ENCODE data around the gene PADI3. TPM values are rescaled to one million over a fixed set of nuclear protein-coding genes. Genes with fewer than 3 reads are reported as not detected.
A peak's percentile ranks its signal among the peaks of the same experiment; 100 is the strongest.

The PADI3 gene
- total and polyA plus RNA-seq, 9 of the 15 experiments (the other 6 are each of a cell fraction or from before 2014, with no cell fraction given), result not detected

GRCh38 chr1:17293681-17294425 lies 45.0 kb downstream of the PADI3 start:
- ChIA-PET POLR2A (interaction anchor here (0.6 to 1.0 kb wide), 3 partner anchors 9 to 109 kb away, joined by 3 to 4 read pairs (median 3); no protein-coding TSS in a partner anchor), CTCF (ENCODE audit: low intra/inter-chr PET ratio) (no interaction called here)
- no peak for FAIRE-seq
- Histone ChIP-seq H3K4me3 (no peak overlapping the region), H3K27me3 (ENCODE audit: control insufficient read depth in 2 of 2, insufficient read depth in 2 of 2, low read length in 2 of 2) (peaks cover 8 to 32% of the 10 kb centered on the region in 2 experiments; a peak in 4 of 5 replicates), H4K20me1 (replicated peaks; ENCODE audit: control insufficient read depth, insufficient read depth, low read length) (no peaks in the 10 kb centered on the region), H3K4me2 (ENCODE audit: insufficient read depth, low read length) (no peak overlapping the region), H3K9me1 (ENCODE audit: control insufficient read depth, insufficient read depth, low read length) (no peaks in the 10 kb centered on the region), H3K79me2 (ENCODE audit: control insufficient read depth, insufficient read depth, low read length) (no peaks in the 10 kb centered on the region), H3K4me1 (replicated peaks in 1 of 2; ENCODE audit: control insufficient read depth in 2 of 2, insufficient read depth in 2 of 2, low read length in 2 of 2) (no peaks in the 10 kb centered on the region), H3K9me3 (replicated peaks; ENCODE audit: control insufficient read depth, insufficient read depth, low read depth, low read length) (no peaks in the 10 kb centered on the region), H3K9ac (ENCODE audit: insufficient read depth in 1 of 2, low read depth in 2 of 2, low read length in 2 of 2) (no peak overlapping the region), H3K27ac (ENCODE audit: extremely low read depth, low read depth, low read length) (no peak overlapping the region), H3K36me3 (ENCODE audit: control insufficient read depth, insufficient read depth, low read length) (no peaks in the 10 kb centered on the region), H2AFZ (ENCODE audit: low read depth, low read length) (no peak overlapping the region)
- intact Hi-C loops (cut with micrococcal nuclease), result no loop called here
- no TSS peak for BruUV-seq (replicated peaks)
- DNase-seq (ENCODE audit: extremely low read depth in 1 of 4, low spot score in 3 of 4), result no peak
- WGBS (ENCODE audit: insufficient coverage, low coverage, missing lambda C conversion rate), result 2% methylated on average over 14 of the region's 14 CpGs
- ATAC-seq, result no peak
- TF ChIP-seq ZNF184 (CRISPR knock-in tag; IDR thresholded peaks at IDR 0.05) (no peak), BRF1 (IDR thresholded peaks at IDR 0.05; ENCODE audit: borderline replicate concordance, extremely low read depth, insufficient read length) (no peak), KLF6 (CRISPR knock-in tag; IDR thresholded peaks at IDR 0.05; ENCODE audit: borderline replicate concordance) (no peak), JUND (IDR thresholded peaks at IDR 0.05; ENCODE audit: borderline replicate concordance, low read depth, low read length) (no peak), JUND (tag; IDR thresholded peaks at IDR 0.05; ENCODE audit: borderline replicate concordance, low read depth, low read length) (0 out of 3 replicates have a peak, but pooled peaks have one; percentile 21), ZNF79 (CRISPR knock-in tag; IDR thresholded peaks at IDR 0.05; ENCODE audit: low read depth) (no peak), MCM2 (IDR thresholded peaks at IDR 0.05; ENCODE audit: low read depth) (no peak), ZBTB17 (CRISPR knock-in tag; IDR thresholded peaks at IDR 0.05) (no peak), GTF2F1 (IDR thresholded peaks at IDR 0.05; ENCODE audit: low read depth, low read length) (no peak), FOSL1 (tag; conservative IDR thresholded peaks at IDR 0.05) (peak; percentile 43; the same call in 1 of the 2 replicates)
- in situ Hi-C loops (cut with MboI), result no loop called here
